ENCODE data around the gene SERPINC1.

SERPINC1 gene

DNA sequence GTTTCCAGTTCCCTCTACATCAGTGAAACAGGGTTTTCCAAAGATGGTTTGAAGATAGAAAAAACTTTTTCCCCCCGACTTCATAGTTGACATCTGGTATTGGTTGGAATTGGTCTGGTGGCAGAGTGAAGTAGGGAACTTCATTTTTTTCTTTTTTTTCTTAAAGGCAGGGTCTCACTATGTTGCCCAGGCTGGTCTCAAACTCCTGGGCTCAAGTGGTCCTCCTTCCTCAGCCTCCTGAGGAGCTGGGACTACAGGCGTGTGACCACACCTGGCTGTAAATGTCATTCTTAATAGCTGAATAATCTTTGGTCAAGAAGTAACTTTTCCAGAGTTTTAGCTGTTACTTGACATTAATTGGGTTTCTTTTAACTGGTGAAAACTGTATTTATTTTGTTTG lies 27.2 kb downstream of the SERPINC1 start:
- H3K27me3 ChIP-seq (ENCODE audit: insufficient read depth, low read depth), result no peaks in the 10 kb centered on the region
- H3K9ac ChIP-seq, result no peak overlapping the region
- H3K4me1 ChIP-seq (ENCODE audit: low read depth, poor library complexity, severe bottlenecking), result no peaks in the 10 kb centered on the region
- H3K27ac ChIP-seq, result no peak overlapping the region
- TF ChIP-seq CTCF (conservative IDR thresholded peaks at IDR 0.05; ENCODE audit: low read depth, low read length), result no peak
- H3K4me3 ChIP-seq (IDR thresholded peaks at IDR 0.05; ENCODE audit: insufficient read depth, low read depth, low read length), result no peak overlapping the region
- H2AFZ ChIP-seq (ENCODE audit: low read depth), result no peak overlapping the region
- no peaks in the 10 kb centered on the region for H4K20me1 ChIP-seq (ENCODE audit: insufficient read depth)
- no peak overlapping the region for H3K4me2 ChIP-seq
- H3K79me2 ChIP-seq (ENCODE audit: insufficient read depth, low read depth), result no peaks in the 10 kb centered on the region
- H3K36me3 ChIP-seq (ENCODE audit: insufficient read depth), result no peaks in the 10 kb centered on the region

GRCh38 chr1:173888749-173889148 lies 28.4 kb downstream of the SERPINC1 start:
- no peak overlapping the region for H3K4me2 ChIP-seq
- H3K9ac ChIP-seq, result no peak overlapping the region
- H3K27ac ChIP-seq, result no peak overlapping the region
- no peak overlapping the region for H2AFZ ChIP-seq (ENCODE audit: low read depth)
- H4K20me1 ChIP-seq (ENCODE audit: insufficient read depth), result no peaks in the 10 kb centered on the region
- no peak for TF ChIP-seq CTCF (conservative IDR thresholded peaks at IDR 0.05; ENCODE audit: low read depth, low read length)
- H3K4me1 ChIP-seq (ENCODE audit: low read depth, poor library complexity, severe bottlenecking), result no peaks in the 10 kb centered on the region
- H3K27me3 ChIP-seq (ENCODE audit: insufficient read depth, low read depth), result no peaks in the 10 kb centered on the region
- no peaks in the 10 kb centered on the region for H3K36me3 ChIP-seq (ENCODE audit: insufficient read depth)
- no peak overlapping the region for H3K4me3 ChIP-seq (IDR thresholded peaks at IDR 0.05; ENCODE audit: insufficient read depth, low read depth, low read length)
- H3K79me2 ChIP-seq (ENCODE audit: insufficient read depth, low read depth), result no peaks in the 10 kb centered on the region

GRCh38 chr1:173887627-173888026 lies 29.5 kb downstream of the SERPINC1 start:
- TF ChIP-seq CTCF (conservative IDR thresholded peaks at IDR 0.05; ENCODE audit: low read depth, low read length), result no peak
- Histone ChIP-seq H3K4me2 (no peak overlapping the region), H3K4me1 (ENCODE audit: low read depth, poor library complexity, severe bottlenecking) (no peaks in the 10 kb centered on the region), H3K79me2 (ENCODE audit: insufficient read depth, low read depth) (no peaks in the 10 kb centered on the region), H3K27ac (no peak overlapping the region), H2AFZ (ENCODE audit: low read depth) (no peak overlapping the region), H3K36me3 (ENCODE audit: insufficient read depth) (no peaks in the 10 kb centered on the region), H4K20me1 (ENCODE audit: insufficient read depth) (no peaks in the 10 kb centered on the region), H3K9ac (no peak overlapping the region), H3K4me3 (IDR thresholded peaks at IDR 0.05; ENCODE audit: insufficient read depth, low read depth, low read length) (no peak overlapping the region), H3K27me3 (ENCODE audit: insufficient read depth, low read depth) (no peaks in the 10 kb centered on the region)

DNA sequence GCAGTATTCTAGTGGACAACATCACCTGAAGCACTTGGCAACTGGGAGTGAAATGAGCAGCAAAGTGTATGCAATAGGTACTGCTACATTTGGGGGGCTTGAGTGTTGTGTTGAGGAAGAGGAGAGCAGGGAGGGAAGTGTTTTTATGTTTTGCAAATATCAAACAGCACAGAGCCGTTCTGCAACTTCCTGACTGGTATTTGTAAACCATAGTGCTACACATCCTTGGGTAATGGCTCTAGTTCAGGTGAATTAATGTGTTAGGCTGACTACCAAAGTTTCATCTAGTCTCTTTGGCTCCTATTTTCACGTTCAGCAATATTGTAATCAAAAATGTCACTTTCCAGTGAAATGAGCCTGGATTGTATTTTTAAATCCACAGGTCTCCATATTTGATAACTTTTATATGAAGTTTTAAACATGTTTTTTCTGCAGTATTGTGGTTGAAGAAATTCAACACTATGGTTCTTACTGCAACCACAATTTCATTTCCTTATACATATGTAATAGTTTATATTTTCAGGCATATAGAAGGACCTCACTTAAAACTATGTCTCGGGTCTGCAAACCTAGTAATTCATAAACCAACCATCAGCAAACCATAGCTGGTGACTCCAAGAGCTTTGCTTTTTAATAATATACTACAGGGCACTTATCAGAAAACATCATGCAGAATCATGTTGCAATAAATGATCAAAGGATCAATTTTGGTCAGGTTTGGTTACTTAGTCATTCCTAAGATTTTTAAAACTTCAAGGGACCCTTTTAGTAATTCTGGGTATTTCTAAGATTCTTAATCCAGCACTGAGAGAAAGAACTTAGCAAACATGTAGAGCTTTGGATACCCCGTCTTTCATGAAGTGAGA lies 30.1 kb downstream of the SERPINC1 start:
- H2AFZ ChIP-seq (ENCODE audit: low read depth), result no peak overlapping the region
- TF ChIP-seq CTCF (conservative IDR thresholded peaks at IDR 0.05; ENCODE audit: low read depth, low read length), result no peak
- no peaks in the 10 kb centered on the region for H3K27me3 ChIP-seq (ENCODE audit: insufficient read depth, low read depth)
- no peaks in the 10 kb centered on the region for H3K4me1 ChIP-seq (ENCODE audit: low read depth, poor library complexity, severe bottlenecking)
- H3K4me3 ChIP-seq (IDR thresholded peaks at IDR 0.05; ENCODE audit: insufficient read depth, low read depth, low read length), result no peak overlapping the region
- no peak overlapping the region for H3K9ac ChIP-seq
- no peaks in the 10 kb centered on the region for H4K20me1 ChIP-seq (ENCODE audit: insufficient read depth)
- H3K4me2 ChIP-seq, result no peak overlapping the region
- H3K79me2 ChIP-seq (ENCODE audit: insufficient read depth, low read depth), result no peaks in the 10 kb centered on the region
- no peaks in the 10 kb centered on the region for H3K36me3 ChIP-seq (ENCODE audit: insufficient read depth)
- H3K27ac ChIP-seq, result no peak overlapping the region

Measured in KMS-11 (cell line).